A673 (cell line): ENCODE results near the gene EEPD1. TPM values are rescaled to one million over a fixed set of nuclear protein-coding genes. Genes with fewer than 3 reads are reported as not detected.

Source experiments
- BruUV-seq: library from RNA; stranded (reverse); fragments of 400-500 nt; replicated peaks from 2 replicates; lab custom pipeline; 2021; lab: Mats Ljungman, UMichigan
- CTCF ChIA-PET: fragments of 300-600 bp; sonication (Branson Sonifier 250); formaldehyde crosslinking; loops from one replicate; lab custom pipeline; 2022; ENCODE audit warnings: antibody characterized with exemption; lab: Charles Lee
- POLR2A ChIA-PET: fragments of 300-600 bp; sonication (Branson Sonifier 250); formaldehyde crosslinking; loops from one replicate; lab custom pipeline; 2022; ENCODE audit warnings: antibody characterized with exemption; ENCODE audit not compliant: low non-redundant PET; lab: Charles Lee
- DNase-seq: peaks from one replicate; pipeline ENCODE4 v3.0.0-alpha.2; 2015; ENCODE audit warnings: low spot score
- H3K27ac ChIP-seq: fragments of 200-600 bp; sonication (generic); 2 replicates; pipeline ENCODE4 v1.5.1; 2016; ENCODE audit warnings: mixed run types, low read depth, mild to moderate bottlenecking, mixed read lengths, antibody characterized with exemption, low read length; ENCODE audit not compliant: poor library complexity, severe bottlenecking
- H3K27me3 ChIP-seq: fragments of 200-600 bp; sonication (generic); replicated peaks from 2 replicates; pipeline ENCODE4 v1.6.1; 2017; ENCODE audit warnings: mixed run types, low read depth, mild to moderate bottlenecking, mixed read lengths, antibody characterized with exemption, low read length; ENCODE audit not compliant: insufficient read depth, poor library complexity
- H3K36me3 ChIP-seq: fragments of 200-600 bp; sonication (generic); 2 replicates; pipeline ENCODE4 v1.6.1; 2016; ENCODE audit warnings: mixed run types, mild to moderate bottlenecking, mixed read lengths, antibody characterized with exemption, low read length; ENCODE audit not compliant: insufficient read depth, poor library complexity, severe bottlenecking
- H3K4me1 ChIP-seq: fragments of 200-600 bp; sonication (generic); 2 replicates; pipeline ENCODE4 v1.6.1; 2017; ENCODE audit warnings: mixed run types, mild to moderate bottlenecking, mixed read lengths, antibody characterized with exemption, low read length; ENCODE audit not compliant: insufficient read depth, poor library complexity, severe bottlenecking
- H3K4me3 ChIP-seq: fragments of 200-600 bp; sonication (generic); 2 replicates; pipeline ENCODE4 v1.5.1; 2016; ENCODE audit warnings: low read depth, mixed run types, mild to moderate bottlenecking, mixed read lengths, low read length; ENCODE audit not compliant: poor library complexity, severe bottlenecking
- H3K9me3 ChIP-seq: fragments of 200-600 bp; sonication (generic); 2 replicates; pipeline ENCODE4 v1.6.1; 2016; ENCODE audit warnings: mixed run types, low read depth, mild to moderate bottlenecking, mixed read lengths, antibody characterized with exemption, low read length; ENCODE audit not compliant: poor library complexity, severe bottlenecking
- EZH2 ChIP-seq: fragments of 200-600 bp; sonication (generic); IDR thresholded peaks from 2 replicates; pipeline ENCODE4 v1.6.1; 2017; ENCODE audit warnings: borderline replicate concordance, low read depth, mild to moderate bottlenecking, mixed read lengths, antibody characterized with exemption, low read length; ENCODE audit not compliant: poor library complexity, severe bottlenecking
- intact Hi-C: fragments of 100-400 bp; cut with micrococcal nuclease; formaldehyde crosslinking; loops from one replicate; pipeline ENCODE4 v1.10.0; 2022; ENCODE audit not compliant: unreplicated experiment
- total RNA-seq: library from RNA; stranded (reverse); gene quantifications from 2 replicates; pipeline ENCODE4 v1.2.3, GENCODE V29; 2021
- TF ChIP-seq, protein P1 (sequence below): fragments of 300-800, 200-600 bp; sonication (generic); conservative IDR thresholded peaks from 2 replicates; pipeline ENCODE4 v1.5.1; 2017; ENCODE audit warnings: low read depth, mild to moderate bottlenecking, antibody characterized with exemption, low read length, moderate library complexity, mixed read lengths

The EEPD1 gene
- total RNA-seq, 1 experiment from 2014 or later: 2.5 TPM

DNA sequence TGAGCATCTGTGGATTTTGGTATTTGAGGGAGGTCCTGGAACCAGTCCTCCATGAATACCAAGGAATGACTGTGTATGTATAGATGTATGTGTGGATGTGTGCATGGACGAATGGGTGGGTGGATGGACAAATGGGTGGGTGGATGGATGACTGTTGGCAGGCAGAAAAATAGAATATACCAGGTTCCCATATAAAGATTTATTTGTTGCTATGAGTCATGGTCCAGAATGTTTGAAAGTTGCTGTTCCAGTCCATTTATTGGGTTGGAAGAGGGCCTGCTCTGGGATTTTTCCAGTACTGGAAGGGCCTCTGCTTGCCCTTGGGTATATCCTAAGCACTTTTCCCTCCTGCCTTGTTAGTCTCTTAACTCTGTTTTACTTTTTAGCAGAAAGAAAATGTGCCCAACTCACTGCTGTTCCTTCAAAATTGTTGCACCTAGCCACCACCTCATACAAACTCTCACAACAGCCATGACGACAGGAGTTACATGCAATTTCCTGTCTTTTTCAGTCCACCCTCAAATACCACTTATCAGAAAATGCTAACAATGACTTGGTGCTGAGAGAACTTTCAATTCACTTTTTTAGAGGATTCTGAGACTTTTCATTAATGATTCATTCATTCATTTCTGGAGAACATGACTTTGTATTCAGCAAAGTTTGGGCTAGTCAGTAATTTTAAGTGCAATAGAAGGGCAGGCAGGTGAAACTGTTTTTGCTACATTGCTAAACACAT is 108.1 kb downstream of the EEPD1 start:
- ChIA-PET POLR2A (no interaction called here), CTCF (no interaction called here)
- Histone ChIP-seq H3K36me3 (no peaks in the 10 kb centered on the region), H3K27ac (no peak overlapping the region), H3K4me1 (no peaks in the 10 kb centered on the region), H3K9me3 (no peaks in the 10 kb centered on the region), H3K4me3 (no peak overlapping the region), H3K27me3 (no peaks in the 10 kb centered on the region)
- intact Hi-C loops: no loop called here
- no peak for DNase-seq
- no peak for TF ChIP-seq EZH2
- TF ChIP-seq, protein P1, sequence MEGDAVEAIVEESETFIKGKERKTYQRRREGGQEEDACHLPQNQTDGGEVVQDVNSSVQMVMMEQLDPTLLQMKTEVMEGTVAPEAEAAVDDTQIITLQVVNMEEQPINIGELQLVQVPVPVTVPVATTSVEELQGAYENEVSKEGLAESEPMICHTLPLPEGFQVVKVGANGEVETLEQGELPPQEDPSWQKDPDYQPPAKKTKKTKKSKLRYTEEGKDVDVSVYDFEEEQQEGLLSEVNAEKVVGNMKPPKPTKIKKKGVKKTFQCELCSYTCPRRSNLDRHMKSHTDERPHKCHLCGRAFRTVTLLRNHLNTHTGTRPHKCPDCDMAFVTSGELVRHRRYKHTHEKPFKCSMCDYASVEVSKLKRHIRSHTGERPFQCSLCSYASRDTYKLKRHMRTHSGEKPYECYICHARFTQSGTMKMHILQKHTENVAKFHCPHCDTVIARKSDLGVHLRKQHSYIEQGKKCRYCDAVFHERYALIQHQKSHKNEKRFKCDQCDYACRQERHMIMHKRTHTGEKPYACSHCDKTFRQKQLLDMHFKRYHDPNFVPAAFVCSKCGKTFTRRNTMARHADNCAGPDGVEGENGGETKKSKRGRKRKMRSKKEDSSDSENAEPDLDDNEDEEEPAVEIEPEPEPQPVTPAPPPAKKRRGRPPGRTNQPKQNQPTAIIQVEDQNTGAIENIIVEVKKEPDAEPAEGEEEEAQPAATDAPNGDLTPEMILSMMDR: no peak
- no TSS peak for BruUV-seq

DNA sequence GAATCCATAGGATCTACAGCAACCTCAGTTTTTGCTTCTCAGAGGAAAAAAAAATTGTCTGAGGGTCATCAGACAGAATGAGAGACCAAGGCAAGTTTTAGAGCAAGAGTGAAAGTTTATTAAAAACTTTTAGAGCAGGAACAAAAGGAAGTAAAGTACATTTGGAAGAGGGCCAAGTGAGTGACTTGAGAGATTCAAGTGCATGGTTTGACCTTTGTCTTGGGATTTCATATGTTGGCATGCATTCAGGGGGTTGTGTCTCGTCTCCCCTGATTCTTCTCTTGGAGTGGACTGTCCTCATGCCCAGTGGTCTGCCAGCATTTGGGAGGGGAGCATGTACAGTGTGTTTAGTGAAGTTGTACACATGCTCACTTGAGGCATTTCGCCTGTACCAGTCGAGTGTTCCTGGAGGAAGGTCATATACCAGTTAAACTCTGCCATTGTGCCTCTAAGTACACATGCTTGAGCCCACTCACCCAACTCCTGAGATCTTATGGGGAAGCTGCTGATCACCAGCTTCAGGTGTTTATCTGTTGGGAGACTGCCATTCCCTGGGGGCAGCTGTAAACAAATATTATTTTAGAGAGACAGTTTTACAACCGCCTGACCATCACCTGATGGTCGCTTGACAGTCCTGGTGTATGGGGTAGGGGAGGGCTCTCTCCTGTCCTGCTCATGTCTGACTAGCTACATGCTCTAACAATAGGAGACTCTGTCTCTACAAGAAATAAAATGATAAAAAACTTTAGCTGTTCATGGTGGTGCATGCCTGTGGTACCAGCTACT is 109.4 kb downstream of the EEPD1 start:
- CTCF ChIA-PET: no interaction called here

DNA sequence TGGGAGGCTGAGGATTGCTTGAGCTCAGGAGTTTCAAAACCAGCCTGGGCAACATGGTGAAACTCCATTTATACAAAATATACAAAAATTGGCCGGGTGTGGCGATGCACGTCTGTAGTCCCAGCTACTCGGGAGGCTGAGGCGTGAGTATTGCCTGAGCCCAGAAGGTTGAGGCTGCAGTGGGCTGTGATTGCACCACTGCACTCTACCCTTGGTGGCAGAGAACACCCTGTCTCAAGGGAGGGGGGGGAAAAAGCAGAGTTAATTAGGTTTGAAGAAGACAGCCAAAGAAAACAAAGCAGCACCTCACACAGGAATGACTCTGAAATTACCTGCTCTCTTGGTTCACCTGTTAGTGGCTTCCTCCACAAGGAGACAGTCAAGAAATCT is 110.0 kb downstream of the EEPD1 start:
- H3K4me1 ChIP-seq: no peaks in the 10 kb centered on the region
- H3K27me3 ChIP-seq: no peaks in the 10 kb centered on the region
- no peaks in the 10 kb centered on the region for H3K9me3 ChIP-seq
- ChIA-PET POLR2A (no interaction called here), CTCF (no interaction called here)
- H3K4me3 ChIP-seq: no peak overlapping the region
- no peak overlapping the region for H3K27ac ChIP-seq
- intact Hi-C loops: no loop called here
- H3K36me3 ChIP-seq: no peaks in the 10 kb centered on the region
- no TSS peak for BruUV-seq
- TF ChIP-seq, protein P1: no peak
- TF ChIP-seq EZH2: no peak
- no peak for DNase-seq

More for the DNA sequence above, 109.4 kb downstream of the EEPD1 start:
- POLR2A ChIA-PET: no interaction called here
- intact Hi-C loops: no loop called here
- BruUV-seq: no TSS peak
- DNase-seq: no peak
- Histone ChIP-seq H3K4me3 (no peak overlapping the region), H3K9me3 (no peaks in the 10 kb centered on the region), H3K36me3 (no peaks in the 10 kb centered on the region), H3K27me3 (no peaks in the 10 kb centered on the region), H3K27ac (no peak overlapping the region), H3K4me1 (no peaks in the 10 kb centered on the region)
- TF ChIP-seq EZH2: no peak
- TF ChIP-seq, protein P1: no peak
